NK-92 (cell line): ENCODE data around the gene PGBD5.

Source experiments
- DNase-seq: peaks from one replicate; lab custom pipeline; 2025; ENCODE audit not compliant: unreplicated experiment; lab: John Stamatoyannopoulos, UW

Gene PGBD5

DNA sequence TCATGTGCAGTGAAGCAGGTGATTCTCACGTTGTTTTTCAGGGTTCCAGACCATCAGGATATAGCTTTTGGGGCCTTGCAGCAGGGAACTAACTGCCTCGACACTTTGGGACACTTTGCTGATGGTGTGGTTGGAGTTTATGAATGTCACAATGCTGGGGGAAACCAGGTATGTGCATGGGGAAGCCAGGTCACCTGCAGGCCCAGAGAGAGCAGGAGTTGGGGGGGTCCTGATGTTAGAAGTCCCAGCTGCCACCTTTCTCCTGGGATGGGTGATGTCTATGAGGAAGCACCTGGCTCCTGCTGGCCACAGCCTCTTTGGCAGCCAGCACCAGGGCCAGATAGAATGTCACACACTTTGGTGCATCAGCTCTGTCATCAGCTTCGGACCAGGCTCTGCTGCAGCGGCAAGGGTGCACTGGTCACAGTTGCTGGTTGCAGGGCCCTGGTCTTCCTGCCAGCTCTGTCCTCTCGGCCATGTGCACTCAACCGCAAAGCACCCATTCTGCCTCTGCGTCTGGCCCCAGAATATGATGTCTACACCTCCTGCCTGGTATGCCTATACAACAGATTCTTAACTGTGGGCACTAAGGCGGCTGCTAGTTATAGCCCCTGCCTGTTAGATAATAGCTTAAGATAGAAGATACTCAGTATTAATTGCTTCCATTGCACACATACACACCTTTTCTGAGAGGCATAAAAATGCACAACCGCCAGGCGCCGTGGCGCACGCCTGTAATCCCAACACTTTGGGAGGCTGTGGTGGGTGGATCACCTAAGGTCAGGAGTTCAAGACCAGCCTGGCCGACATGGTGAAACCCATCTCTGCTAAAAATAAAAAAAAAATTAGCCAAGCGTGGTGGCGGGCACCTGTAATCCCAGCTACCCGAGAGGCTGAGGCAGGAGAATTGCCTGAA, 160.7 kb downstream of the PGBD5 start:
- DNase-seq: no peak
